RWPE1 (cell line): ENCODE results near the gene HES5.

ENCODE experiments used
- CTCF ChIA-PET: fragments of 350-600 bp; sonication (Branson Sonifier 250); formaldehyde crosslinking; extraction: SDS; loops from one replicate; lab custom pipeline; 2021; lab: Yijun Ruan, JAX
- POLR2A ChIA-PET: fragments of 400-600 bp; formaldehyde crosslinking; extraction: SDS; loops from one replicate; lab custom pipeline; 2020; ENCODE audit warnings: antibody characterized with exemption; ENCODE audit not compliant: low non-redundant PET; lab: Yijun Ruan, JAX
- DNase-seq: peaks from one replicate; pipeline ENCODE4 v3.0.0; 2012; ENCODE audit warnings: low spot score
- H3K27ac ChIP-seq: fragments of 450-650 bp; 2 replicates; pipeline ENCODE4 v1.5.1; 2017
- CTCF ChIP-seq: fragments of 450-650 bp; conservative IDR thresholded peaks from 2 replicates; pipeline ENCODE4 v1.5.1; 2017; ENCODE audit warnings: low read depth, mild to moderate bottlenecking

The HES5 gene

DNA sequence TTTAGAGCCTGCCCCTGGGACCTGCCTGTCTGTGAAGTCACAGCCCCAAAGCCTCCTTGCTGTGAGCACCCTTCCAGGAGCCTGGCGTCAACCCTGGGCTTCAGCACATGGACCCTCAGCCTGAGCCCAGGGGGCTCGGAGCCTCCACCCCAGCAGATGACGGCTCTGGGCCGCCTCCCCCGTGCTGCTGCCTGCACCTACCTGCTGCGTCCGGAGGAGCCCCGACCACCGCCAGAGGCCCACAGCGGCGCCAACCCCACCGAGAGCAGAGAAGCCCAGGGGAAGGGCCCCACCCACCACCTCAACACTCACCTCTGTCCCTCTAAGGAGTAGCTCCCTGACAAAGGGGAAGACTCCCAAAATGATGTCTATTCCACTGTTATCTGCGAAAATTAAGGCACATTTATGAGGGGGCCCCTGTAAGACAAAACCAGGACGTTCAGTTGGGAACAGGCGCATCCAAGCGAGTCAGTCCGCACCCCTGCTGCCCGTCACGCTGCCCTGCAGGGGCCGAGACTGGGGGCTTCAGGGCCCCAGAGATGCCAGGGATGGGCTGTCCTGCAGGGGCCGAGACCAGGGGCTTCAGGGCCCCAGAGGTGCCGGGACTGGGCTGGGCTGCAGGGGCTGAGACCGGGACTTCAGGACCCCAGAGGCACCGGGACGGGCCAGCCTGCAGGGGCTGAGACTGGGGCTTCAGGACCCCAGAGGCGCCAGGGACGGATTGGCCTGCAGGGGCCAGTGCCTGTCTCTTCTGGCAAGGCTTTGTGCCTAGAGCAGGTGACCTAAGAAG, 19.5 kb downstream of the HES5 start:
- ChIA-PET CTCF (interaction anchor here (0.6 to 1.0 kb wide), 2 partner anchors 15 to 25 kb away, joined by 4 read pairs; no protein-coding TSS in a partner anchor), POLR2A (no interaction called here)
- TF ChIP-seq CTCF = no peak
- DNase-seq = no peak
- H3K27ac ChIP-seq = peak overlapping the region; percentile 15

- TF ChIP-seq CTCF = no peak
- POLR2A ChIA-PET = no interaction called here
- no peak for DNase-seq
- H3K27ac ChIP-seq = peak overlapping the region; percentile 71
- CTCF ChIA-PET = interaction anchor here (0.6 to 1.0 kb wide), 2 partner anchors 16 to 26 kb away, joined by 4 read pairs; no protein-coding TSS in a partner anchor
Measured at GRCh38 chr1:2509589-2509988, 20.5 kb downstream of the HES5 start.

- no peak for DNase-seq
- TF ChIP-seq CTCF = no peak
- POLR2A ChIA-PET = no interaction called here
- H3K27ac ChIP-seq = peak overlapping the region; percentile 71
- CTCF ChIA-PET = no interaction called here
Measured at GRCh38 chr1:2508751-2509150, 21.3 kb downstream of the HES5 start.

DNA sequence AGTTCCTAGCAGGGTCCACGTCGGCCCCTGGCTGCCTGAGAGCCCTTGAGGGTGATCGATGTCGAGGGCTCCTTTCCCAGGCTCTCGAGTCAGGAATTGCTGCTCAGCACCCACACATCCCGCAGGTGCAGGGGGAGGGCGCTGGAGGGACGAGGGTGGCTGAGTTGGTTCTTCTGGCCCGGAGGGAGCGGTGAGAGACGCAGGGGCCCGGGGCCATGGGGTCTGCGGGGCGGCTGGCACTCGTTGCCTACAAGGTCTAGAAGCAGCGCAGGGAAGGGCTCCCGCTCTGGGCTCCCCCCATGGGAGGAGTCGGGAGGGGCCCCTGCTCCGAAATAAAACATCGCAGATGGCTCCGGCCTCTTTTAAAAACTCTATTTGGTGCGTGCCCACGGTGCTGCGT, 21.9 kb downstream of the HES5 start:
- peak overlapping the region; percentile 71 for H3K27ac ChIP-seq
- TF ChIP-seq CTCF = no peak
- POLR2A ChIA-PET = no interaction called here
- DNase-seq = no peak
- CTCF ChIA-PET = no interaction called here

DNA sequence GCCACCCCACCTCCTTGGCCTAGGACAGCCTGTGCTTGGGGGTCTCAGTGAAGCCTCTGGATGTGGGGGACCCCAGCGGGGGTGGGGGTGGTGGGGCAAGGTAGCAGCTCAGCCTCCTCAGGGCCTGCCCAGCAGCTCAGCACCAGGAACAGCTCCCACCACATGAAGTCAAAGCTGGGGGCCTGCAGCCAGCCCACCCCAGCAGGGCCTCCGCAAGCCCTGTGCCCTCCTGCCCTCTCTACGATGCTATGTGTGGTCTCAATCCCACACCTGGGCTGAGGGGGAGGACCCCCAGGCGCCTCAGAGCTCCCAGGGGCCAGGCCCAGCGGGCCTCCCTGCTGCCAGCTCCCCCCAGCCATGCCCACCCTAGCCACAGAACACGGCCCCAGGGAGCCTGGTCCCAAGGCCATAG, 22.3 kb downstream of the HES5 start:
- H3K27ac ChIP-seq = peak overlapping the region; percentile 71
- CTCF ChIA-PET = no interaction called here
- no peak for DNase-seq
- no peak for TF ChIP-seq CTCF
- POLR2A ChIA-PET = interaction anchor here (0.6 kb wide), 1 partner anchor 111 kb away, joined by 5 read pairs; no protein-coding TSS in a partner anchor

DNA sequence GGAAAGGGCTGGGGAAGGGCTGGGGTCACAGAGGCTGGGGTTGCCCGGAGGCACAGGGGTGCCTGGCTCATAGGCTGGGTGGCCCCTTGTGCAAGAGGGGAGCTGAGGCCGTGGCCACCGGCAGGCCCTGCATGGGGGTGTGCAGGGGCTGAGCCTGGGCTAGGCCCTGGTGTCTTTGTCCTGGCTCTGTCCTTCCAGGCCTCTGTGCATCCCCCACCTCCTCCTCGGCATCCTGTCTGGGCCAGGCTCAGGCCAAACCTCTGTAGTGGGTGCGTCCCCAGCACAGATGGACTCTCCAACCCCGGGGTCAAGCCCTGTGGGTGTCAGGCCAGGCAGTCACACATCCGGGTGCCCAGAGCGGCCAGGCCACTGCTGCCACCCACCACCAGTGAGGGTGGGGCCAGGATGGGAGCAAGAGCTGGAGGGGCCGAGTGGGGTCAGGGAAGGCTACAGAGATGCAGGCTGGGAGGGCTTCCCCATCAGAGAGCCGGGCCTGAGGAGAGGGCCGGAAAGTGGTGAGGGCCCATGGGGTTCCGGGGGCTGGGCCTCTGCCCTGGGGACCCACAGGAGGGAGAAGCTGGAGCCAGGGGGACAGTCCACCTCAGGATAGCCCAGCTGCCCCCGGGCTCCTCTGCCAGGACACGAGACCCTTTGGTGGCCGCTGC, 23.0 kb downstream of the HES5 start:
- DNase-seq = no peak
- no peak for TF ChIP-seq CTCF
- H3K27ac ChIP-seq = peak overlapping the region; percentile 71
- ChIA-PET CTCF (interaction anchor here (1.0 kb wide), 1 partner anchor 8 kb away, joined by 3 read pairs; no protein-coding TSS in a partner anchor), POLR2A (interaction anchor here (0.6 kb wide), 1 partner anchor 111 kb away, joined by 5 read pairs; no protein-coding TSS in a partner anchor)
